G401.6 (cell line): Measurements from ENCODE around the gene GTF2A1L.
"Not testable (repeated sequence)": the region's sequence is repeated elsewhere in the genome, so short reads cannot be mapped to it uniquely, and the experiment has no call there.

Source experiments
- FAIRE-seq: peaks from 2 replicates; lab custom pipeline; 2012; peaks lifted over from hg19 to GRCh38; lab: Jason Lieb, UNC

GTF2A1L gene

DNA sequence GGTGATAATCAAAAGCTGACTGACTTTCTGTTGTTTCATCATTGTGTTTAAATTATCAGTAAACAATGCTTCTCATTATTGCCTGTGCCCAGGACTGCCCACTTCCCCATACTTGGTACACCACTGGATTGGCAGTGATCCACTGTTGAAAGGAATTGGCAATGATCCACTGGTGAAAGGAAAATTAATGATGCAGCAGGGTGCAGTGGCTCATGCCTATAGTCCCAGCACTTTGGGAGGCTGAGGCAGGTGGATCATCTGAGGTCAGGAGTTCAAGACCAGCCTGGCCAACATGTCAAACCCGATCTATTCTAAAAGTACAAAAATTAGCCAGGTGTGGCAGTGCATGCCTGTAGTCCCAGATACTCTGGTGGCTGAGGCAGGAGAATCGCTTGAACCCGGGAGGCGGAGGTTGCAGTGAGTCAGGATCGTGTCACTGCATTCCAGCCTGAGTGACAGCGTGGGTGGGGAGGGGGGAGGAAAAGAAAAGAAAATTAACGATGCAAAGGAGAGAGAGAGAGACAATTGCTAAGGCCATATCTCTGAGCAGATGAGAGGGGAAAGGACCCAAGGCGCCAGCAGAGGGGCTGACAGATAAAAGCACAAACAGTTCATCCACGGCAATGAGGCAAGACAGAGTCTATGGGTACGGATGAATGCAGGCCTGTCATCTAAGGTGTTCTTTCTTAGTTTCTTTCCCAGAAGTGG is 10.2 kb upstream of the GTF2A1L start:
- no peak for FAIRE-seq

- no peak for FAIRE-seq
Measured at GRCh38 chr2:48613211-48613610, 4.4 kb upstream of the GTF2A1L start.

DNA sequence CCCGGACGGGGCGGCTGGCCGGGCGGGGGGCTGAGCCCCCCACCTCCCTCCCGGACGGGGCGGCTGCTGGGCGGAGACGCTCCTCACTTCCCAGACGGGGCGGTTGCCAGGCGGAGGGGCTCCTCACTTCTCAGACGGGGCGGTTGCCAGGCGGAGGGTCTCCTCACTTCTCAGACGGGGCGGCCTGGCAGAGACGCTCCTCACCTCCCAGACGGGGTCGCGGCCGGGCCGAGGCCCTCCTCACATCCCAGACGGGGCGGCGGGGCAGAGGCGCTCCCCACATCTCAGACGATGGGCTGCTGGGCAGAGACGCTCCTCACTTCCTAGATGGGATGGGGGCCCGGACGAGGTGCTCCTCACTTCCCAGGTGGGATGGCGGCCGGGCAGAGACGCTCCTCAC is 3.1 kb upstream of the GTF2A1L start:
- FAIRE-seq = not testable (repeated sequence)

DNA sequence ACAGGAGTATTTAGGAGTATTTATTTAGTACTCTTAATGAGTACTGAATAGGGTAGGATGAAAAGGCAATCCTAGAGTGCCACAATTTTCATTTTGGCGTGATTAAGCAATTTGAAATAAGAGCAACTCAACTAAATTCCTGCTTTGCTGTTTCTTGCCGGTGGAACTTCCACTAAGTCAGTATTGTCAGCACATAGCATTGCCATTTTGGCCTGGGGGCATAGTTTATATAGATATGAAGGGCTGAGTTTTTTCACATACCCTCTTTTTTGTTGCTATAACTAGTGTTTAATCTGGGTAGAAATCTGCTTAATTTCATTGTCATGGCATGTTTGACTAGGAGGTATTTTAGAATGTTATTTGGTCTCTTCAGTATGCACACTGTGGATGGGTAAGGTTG is 1.9 kb downstream of the GTF2A1L start:
- no peak for FAIRE-seq

GRCh38 chr2:48620604-48621003 is 2.9 kb downstream of the GTF2A1L start:
- FAIRE-seq = no peak

GRCh38 chr2:48622691-48623090 is 5.0 kb downstream of the GTF2A1L start:
- FAIRE-seq = not testable (repeated sequence)

- FAIRE-seq = no peak
Measured at GRCh38 chr2:48624696-48625095, 7.0 kb downstream of the GTF2A1L start.

DNA sequence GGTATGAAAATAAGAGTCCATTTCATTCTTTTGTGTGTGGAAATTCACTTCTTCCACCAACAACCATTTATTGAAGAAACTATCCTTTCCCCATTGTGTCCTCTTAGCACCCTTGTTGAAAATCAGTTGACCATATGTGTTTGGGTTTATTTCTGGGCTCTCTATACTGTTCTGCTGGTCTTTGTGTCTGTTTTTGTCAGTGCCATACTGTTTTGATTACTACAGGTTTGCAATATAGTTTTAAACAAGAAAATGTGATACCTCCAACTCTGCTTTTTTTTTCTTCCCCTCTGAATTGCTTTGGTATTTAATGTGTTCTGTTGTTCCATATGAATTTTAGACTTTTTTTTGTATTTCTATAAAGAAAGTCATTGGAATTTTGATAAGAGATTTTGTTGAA is 8.4 kb downstream of the GTF2A1L start:
- FAIRE-seq = no peak

- no peak for FAIRE-seq
Measured at GRCh38 chr2:48633143-48633542, 15.5 kb downstream of the GTF2A1L start.

DNA sequence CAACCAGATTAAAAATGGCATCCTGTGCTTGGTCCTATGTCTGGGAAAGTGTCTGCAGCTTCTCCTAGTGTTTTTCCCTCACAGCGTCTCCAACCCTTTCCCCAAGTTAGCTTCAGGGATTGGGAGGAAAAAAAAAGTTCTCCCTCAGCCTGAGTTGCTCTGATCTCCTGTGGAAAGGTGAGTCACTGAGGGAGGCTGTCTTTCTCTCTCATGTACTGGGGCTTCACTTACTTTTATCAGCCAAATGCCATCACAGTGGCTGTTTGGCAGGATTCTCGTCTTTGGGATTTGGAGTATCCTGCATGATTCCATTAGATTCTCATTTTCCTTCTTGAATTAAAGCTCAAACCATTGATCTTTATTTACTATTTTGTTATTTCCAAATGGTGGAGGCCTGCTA is 18.1 kb downstream of the GTF2A1L start:
- no peak for FAIRE-seq

- FAIRE-seq = no peak
Measured at GRCh38 chr2:48638261-48638660, 20.6 kb downstream of the GTF2A1L start.

DNA sequence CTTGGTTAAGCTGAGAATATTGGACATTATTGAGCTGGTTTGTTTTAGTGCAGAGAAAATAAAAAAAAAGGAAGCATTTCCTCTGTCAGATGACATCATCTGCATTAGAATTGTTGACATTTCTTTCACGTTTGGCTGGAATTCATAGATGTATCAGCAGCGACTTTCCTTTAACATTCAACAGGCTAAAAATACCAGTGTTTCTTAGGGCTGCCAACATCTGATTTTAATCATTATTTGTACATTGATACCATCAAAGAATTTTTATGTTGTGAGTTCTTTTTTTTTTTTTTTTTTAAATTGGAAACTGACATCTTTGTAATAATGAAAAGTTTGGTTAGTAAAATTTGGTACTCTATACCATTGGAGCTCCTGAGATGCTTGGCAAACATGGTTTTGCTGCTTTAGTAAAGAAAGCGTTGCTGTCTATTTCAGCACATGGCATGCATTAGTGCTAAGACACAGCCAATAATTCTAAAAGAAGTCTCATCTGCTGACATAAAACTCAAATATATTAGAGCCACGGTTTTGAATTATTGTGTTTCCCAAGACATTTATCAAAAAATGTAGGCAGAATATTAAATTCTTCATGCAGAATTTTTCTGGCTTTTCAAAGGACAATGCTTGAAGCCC is 33.6 kb downstream of the GTF2A1L start:
- FAIRE-seq = no peak

DNA sequence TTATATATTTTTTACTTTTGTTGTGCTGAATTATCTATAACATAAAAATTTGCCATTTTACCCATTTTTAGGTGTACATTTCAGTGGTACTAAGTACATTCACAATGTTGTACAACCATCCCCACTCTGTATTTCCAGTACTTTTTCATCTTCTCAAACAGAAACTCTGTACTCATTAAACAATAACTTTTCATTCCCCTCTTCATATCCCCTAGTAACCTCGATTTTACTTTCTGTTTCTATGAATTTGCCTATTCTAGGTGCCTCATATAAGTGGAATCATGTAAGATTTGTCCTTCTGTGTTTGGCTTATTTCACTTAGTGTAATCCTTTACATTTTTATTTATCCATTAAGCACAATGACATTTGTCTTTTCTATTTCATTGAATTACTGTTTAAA is 51.3 kb downstream of the GTF2A1L start:
- no peak for FAIRE-seq

- FAIRE-seq = no peak
Measured at GRCh38 chr2:48673581-48673980, 55.9 kb downstream of the GTF2A1L start.

GRCh38 chr2:48674933-48675332 is 57.3 kb downstream of the GTF2A1L start:
- FAIRE-seq = no peak

- no peak for FAIRE-seq
Measured at GRCh38 chr2:48677450-48677849, 59.8 kb downstream of the GTF2A1L start.

DNA sequence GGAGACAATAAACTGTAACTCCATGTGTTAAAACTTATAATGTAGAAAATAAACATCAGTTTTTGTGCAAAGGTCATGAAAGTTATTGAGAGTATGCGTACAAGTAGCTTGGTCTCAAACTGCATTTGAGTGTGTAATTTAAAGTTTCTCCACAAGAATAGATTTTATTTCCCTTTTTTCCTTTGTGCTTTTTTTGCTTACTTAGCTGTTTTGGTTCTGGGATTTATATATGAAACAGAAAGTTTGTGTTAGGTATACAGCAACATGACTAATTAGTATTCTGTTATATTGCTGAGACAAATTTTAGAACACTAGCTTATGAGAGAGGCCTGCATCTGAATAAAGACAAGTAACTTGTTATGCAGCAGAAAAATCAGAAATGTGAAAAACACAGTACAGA is 67.5 kb downstream of the GTF2A1L start:
- FAIRE-seq = no peak

DNA sequence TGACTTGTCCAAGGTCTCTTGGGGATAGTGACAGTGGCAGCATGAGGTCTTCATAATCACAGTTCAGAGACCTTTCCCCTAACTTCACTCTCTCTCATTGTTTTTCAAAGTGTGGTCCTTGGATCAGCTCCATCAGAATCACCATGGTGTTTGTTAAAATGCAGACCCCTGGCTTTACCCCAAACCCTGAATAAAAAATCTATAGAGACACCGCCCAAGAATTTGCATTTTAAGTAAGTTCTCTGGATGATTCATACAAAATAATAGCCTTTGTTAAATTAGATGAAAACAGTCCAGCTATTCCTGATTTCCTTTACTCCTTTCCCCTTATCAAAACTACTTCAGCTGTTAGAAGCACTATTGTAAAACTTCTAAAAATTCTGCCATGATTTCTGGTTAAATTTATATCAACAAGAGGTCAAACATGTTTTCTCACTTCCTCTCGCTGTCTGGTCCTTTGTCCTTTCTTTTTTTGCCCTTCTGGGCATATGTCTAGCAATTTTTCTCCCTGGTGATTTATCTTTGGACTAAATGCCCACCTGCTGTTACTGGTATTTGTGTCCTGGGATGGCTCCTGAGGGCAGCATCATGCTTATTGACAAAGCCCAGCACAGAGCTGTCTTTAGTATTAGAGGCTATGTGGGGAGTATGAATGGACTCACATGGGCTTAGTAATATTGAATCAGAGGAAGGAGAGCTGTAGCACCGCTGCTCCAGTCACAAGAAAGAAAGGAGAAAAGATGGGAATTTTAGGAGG is 74.5 kb downstream of the GTF2A1L start:
- FAIRE-seq = no peak

GRCh38 chr2:48693066-48693465 is 75.4 kb downstream of the GTF2A1L start:
- no peak for FAIRE-seq

DNA sequence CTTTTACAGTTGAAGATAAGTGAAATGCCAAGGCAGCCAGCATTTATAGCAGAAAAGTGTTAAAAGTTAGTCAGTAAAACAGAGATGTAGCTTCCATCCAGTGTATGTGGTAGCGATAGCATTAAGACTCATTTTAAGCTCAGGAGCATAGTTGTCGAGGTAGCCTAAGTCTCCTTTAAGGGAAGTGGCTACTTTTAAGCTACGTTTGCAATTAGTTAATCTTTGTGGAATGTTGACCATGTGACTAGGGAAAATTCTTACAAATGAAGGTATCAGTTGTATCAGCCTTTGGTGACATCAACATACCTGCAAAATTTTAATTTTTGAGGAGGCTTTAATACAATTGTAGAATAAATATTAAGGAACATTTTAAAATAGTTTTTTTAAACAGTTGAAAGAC is 76.0 kb downstream of the GTF2A1L start:
- FAIRE-seq = no peak

- no peak for FAIRE-seq
Measured at GRCh38 chr2:48694149-48694548, 76.5 kb downstream of the GTF2A1L start.

GRCh38 chr2:48695991-48696390 is 78.3 kb downstream of the GTF2A1L start:
- no peak for FAIRE-seq

- FAIRE-seq = no peak
Measured at GRCh38 chr2:48696881-48697280, 79.2 kb downstream of the GTF2A1L start.
